HG03025 (cell line): ENCODE measurements around the gene CCDC68.
"Not testable (repeated sequence)": the region's sequence is repeated elsewhere in the genome, so short reads cannot be mapped to it uniquely, and the experiment has no call there.

Source experiments
- ATAC-seq: cut with Tn5 transposase; IDR thresholded peaks from one replicate; pipeline ENCODE4 v1.9.1; 2021; ENCODE audit warnings: mild to moderate bottlenecking, moderate library complexity; ENCODE audit not compliant: unreplicated experiment, low FRiP score

The CCDC68 gene

GRCh38 chr18:54880395-54881105 is 78.7 kb downstream of the CCDC68 start:
- ATAC-seq: no peak

DNA sequence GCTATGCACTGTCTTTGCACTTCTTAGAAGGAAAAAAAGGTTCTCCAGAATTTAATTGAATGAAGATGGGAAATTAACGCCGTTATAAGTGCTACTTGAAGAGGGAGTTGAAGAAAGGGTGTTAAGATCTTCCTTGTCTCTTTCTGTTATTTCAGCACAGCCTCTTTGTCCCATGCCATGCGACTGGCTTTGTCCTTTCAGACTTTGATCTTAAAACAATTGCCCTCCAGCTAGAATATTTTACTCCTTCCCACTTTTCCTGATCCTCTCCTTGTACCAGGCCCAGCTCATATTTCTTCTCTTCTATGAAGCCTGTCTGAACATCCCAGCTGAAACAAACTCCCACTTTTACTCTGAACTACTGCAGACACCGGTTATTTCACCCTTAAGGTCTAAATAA is 79.6 kb downstream of the CCDC68 start:
- ATAC-seq: no peak

DNA sequence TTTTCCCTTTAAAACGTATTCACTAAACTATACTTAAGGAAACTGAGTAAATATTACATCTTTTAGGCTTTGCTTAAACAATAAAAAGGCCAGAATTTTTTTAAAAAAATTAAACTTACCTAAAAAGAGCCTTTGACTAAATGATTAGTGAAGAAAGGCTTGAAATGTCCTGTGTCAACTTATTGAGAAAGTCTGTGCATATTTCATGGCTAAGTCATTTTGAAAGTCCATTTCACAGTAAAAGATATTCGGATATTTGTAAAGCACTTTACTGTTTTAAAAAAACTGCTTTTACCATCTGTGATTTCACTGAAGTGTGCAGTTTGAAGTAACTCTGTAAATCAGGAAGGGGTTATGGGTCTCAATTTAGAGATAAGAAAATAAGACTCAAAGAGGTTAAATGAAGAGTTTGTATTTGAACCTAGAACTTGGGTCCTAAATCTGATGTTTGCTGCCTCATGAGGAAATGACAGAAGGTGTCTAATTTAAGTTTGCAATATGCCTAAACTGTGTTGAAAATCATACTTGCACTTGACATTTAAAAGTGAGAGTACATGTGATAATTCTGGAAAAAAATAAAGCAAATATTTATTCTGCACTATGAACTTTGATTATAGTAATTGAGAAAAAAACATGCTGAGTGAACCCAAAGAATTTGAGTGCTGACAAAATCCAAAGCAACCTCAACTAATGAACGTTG is 80.5 kb downstream of the CCDC68 start:
- ATAC-seq: no peak

DNA sequence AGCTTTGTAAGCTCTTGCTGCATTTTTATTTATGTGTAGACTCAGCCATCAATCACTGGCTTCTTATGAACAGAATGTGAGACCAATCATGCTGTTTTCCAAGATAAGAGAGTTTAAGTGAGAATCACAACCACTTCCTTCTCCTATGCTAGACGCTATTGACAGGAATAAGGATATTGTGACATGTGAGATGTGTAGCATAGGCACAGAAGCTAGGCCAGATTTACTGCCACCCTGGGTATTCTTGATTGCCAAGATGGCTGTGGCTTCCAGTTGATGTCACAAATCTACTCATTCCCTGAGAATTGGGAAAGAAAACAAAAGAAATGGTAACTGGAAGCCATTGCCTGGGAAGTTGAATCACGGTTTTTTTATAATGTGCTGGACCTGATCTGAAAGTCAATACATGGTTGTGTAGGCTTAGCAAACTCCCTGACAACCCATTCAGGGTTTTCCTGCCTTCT is 81.1 kb downstream of the CCDC68 start:
- ATAC-seq: no peak

GRCh38 chr18:54877076-54877475 is 82.2 kb downstream of the CCDC68 start:
- no peak for ATAC-seq

GRCh38 chr18:54875063-54875462 is 84.2 kb downstream of the CCDC68 start:
- ATAC-seq: no peak

DNA sequence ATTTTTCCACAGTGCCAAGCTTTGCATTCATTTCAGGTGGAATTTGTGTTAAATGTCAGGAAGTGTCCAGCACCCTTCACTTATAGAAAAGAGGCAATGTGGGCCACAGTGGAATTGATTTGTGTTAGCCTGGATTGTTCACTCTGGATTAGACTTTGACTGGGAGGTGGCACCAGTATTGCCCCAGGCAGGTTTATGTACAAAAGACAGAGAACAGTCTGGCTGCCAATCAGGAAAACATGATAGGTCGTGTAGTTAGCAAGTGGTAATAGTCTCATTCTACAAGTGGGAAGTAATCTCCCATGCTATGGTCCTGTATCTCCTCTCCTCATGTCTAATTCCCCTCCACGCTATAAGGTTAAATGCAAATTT is 85.4 kb downstream of the CCDC68 start:
- ATAC-seq: no peak

DNA sequence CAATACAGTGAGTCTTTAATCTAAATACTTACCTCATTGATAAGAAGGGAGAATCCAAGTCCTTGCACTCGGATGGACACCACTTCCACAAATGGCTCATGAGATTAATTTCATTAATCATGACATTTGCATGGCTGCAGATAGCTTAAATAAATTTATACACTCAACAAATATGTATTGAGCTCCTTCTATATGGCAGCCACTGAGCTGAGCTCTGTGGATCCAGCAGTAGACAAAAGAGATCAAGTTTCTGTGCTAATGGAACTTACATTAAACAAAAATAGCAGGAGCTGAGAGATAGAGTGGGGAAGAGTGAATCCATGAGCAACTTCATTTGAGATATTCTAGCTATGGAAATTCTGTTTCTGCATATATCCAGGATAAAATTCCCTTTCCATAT is 86.6 kb downstream of the CCDC68 start:
- ATAC-seq: no peak

GRCh38 chr18:54871231-54871630 is 88.0 kb downstream of the CCDC68 start:
- ATAC-seq: no peak

DNA sequence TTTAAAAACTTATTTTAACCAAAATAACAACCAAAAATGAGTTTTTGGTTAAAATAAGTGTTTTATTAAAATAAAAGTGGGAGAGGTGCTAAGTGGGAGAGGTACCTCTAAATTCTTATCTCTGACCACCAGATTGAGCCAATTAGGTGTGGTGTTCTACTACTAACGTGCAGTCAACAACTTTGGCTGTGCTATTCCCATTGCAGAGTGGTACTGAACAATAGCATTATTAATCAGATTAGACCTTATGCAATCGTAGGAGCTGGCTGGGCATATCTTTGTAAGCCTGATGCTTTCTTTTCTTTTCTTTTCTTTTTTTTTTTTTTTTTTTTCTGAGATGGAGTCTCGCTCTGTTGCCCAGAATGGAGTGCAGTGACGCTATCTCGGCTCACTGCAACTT is 92.1 kb downstream of the CCDC68 start:
- no peak for ATAC-seq

DNA sequence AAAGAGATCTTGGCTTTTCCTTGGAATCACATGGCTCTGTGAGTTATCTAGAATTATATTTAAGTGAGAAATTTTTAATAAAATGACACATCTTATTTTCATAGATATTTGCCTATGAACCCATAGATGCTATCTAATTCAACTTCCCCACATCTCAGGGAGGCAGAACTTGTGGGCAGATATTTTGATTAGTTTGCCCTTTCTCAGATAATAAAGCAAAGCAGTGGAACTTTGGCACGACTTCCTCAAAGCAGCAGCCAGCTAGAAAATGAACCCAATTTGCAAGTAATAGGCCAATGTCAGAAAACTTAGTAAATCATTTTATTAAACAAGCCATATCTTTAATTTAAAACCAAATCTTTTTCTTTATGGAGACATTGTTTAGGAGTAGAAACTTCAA is 98.3 kb downstream of the CCDC68 start:
- ATAC-seq: no peak

DNA sequence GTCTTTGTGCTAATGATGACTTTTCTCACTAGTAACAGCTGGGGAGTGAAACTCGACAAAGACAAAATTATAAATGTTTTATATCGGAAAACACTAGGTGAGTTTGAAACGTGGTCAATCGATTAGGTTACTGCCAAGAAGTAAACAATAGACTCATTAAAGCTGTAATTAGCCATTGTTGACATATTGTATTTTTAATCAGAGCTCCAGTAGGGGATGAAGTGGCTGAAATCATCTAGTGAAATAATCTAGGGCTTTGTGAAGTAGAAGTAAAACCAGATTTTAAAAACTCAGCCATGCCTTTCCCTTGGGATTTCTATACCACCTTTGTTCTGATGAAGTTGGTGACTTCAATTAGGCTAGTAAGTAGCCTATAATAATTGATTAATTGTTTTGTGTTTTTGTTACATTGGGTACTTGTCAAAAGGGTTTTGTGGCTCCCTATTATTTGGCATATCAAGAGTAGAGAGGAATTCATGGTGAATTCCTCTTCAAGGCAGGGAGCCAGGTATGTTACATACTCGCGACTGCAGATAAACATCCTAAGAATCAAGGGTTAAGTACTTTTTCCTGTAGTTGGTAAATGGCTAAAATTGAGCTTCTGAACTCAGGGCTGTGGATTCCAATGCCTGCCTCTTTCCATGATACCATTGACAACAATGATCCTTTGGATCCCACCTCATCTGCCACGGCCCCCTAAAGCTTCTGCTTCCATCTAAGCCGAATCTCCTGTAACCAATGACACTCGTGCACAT is 99.4 kb downstream of the CCDC68 start:
- no peak for ATAC-seq

DNA sequence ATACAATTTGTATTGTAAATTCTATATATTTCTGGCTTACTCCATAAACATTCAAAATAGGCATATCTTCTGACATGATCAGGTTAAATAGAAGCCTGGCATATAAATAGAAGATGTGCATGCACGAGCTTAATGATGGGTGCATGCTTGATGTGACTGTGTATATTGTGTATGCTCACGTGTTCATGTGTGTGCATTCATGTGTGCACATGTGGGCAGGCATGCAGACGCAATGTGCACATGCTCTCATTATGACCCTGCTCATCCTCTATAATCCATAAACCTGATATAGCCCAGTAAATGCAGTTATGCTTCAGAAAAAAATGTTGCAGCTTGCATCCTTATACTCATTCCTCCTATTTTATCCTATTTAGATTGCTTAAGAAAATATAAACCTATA is 101.8 kb downstream of the CCDC68 start:
- no peak for ATAC-seq

GRCh38 chr18:54856105-54856646 is 103.1 kb downstream of the CCDC68 start:
- no peak for ATAC-seq

DNA sequence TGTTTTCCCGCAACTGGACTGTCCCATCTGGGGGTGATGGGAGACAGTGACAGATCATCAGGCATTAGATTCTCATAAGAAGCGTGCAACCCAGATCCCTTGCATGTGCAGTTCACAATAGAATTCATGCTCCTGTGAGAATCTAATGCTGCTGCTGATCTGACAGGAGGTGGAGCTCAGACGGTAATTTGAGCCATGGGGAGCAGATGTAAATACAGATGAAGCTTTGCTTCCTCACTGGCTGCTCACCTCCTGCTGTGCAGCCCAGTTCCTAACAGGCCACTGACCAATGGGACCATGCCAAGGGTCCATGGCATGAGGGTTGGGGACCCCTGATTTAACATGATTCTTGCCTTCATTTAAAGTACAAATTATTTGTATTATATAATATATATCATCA is 104.2 kb downstream of the CCDC68 start:
- not testable (repeated sequence) for ATAC-seq

GRCh38 chr18:54852780-54853675 is 106.2 kb downstream of the CCDC68 start:
- ATAC-seq: no peak
